GM12874 (cell line): ENCODE results near the gene OTUB1.

Experiments used
- CTCF ChIP-seq: IDR thresholded peaks from 2 replicates; pipeline ENCODE4 v1.5.1; 2011; ENCODE audit warnings: low read depth, mild to moderate bottlenecking, control low read depth, low read length, moderate library complexity; ENCODE audit not compliant: insufficient read depth

The OTUB1 gene

GRCh38 chr11:64004590-64004984, 18.3 kb downstream of the OTUB1 start:
- TF ChIP-seq CTCF = no peak

- TF ChIP-seq CTCF = no peak
Measured at GRCh38 chr11:64005691-64006090, 19.5 kb downstream of the OTUB1 start.

GRCh38 chr11:64006398-64006797, 20.2 kb downstream of the OTUB1 start:
- TF ChIP-seq CTCF = no peak

- TF ChIP-seq CTCF = 0 out of 2 replicates have a peak, but pooled peaks have one; percentile 11
Measured at GRCh38 chr11:64007160-64007628, 21.0 kb downstream of the OTUB1 start.

GRCh38 chr11:64007629-64008282, 21.5 kb downstream of the OTUB1 start:
- no peak for TF ChIP-seq CTCF

- no peak for TF ChIP-seq CTCF
Measured at GRCh38 chr11:64008283-64008913, 22.2 kb downstream of the OTUB1 start.

- no peak for TF ChIP-seq CTCF
Measured at GRCh38 chr11:64008914-64009633, 22.8 kb downstream of the OTUB1 start.
